Endothelial cell of umbilical vein (primary cell): ENCODE results near the gene RBMS3. TPM values are rescaled to one million over a fixed set of nuclear protein-coding genes. Genes with fewer than 3 reads are reported as not detected.

ENCODE experiments used
- BruUV-seq: library from RNA; stranded (reverse); fragments of 400-500 nt; replicated peaks from 2 replicates; lab custom pipeline; 2021; lab: Mats Ljungman, UMichigan
- CTCF ChIA-PET: fragments of 300-600, 350-600 bp; sonication (Branson Sonifier 250); formaldehyde crosslinking; loops from one replicate; lab custom pipeline; 2021; ENCODE audit warnings: antibody characterized with exemption, inconsistent platforms; lab: Charles Lee
- POLR2A ChIA-PET: fragments of 300-600, 350-600 bp; sonication (Branson Sonifier 250); formaldehyde crosslinking; loops from one replicate; lab custom pipeline; 2021; ENCODE audit warnings: antibody characterized with exemption, inconsistent platforms; lab: Charles Lee
- DNase-seq: peaks from one replicate; pipeline ENCODE4 v3.0.0-alpha.2; 2011; ENCODE audit warnings: low read depth, low spot score
- FAIRE-seq: peaks from 2 replicates; lab custom pipeline; 2011; peaks lifted over from hg19 to GRCh38; lab: Jason Lieb, UNC
- H2AFZ ChIP-seq: 2 replicates; pipeline ENCODE4 v1.6.0; 2012; ENCODE audit warnings: low read depth, low read length, control low read depth, inconsistent platforms
- H3K27ac ChIP-seq: 2 replicates; pipeline ENCODE4 v1.5.1; 2011; ENCODE audit warnings: low read depth, mild to moderate bottlenecking, control low read depth, low read length, moderate library complexity; ENCODE audit not compliant: insufficient read depth
- H3K27me3 ChIP-seq, 2 experiments: 2 replicates each; pipeline versions ENCODE4 v1.6.0 to v1.6.1; 2011; ENCODE audit warnings: low read length in 2 of 2, mixed read lengths in 1 of 2; ENCODE audit not compliant: control insufficient read depth in 2 of 2, insufficient read depth in 2 of 2
- H3K36me3 ChIP-seq, 2 experiments: 2 replicates in 1 of 2; 3 replicates in 1 of 2; pipeline ENCODE4 v1.5.1; 2011; ENCODE audit warnings: low read length in 2 of 2, mild to moderate bottlenecking in 1 of 2, moderate library complexity in 1 of 2; ENCODE audit not compliant: control insufficient read depth in 2 of 2, insufficient read depth in 2 of 2; ENCODE audit errors: extremely low read depth in 1 of 2
- H3K4me1 ChIP-seq: 3 replicates; pipeline ENCODE4 v1.5.1; 2011; ENCODE audit warnings: mild to moderate bottlenecking, low read length; ENCODE audit not compliant: control insufficient read depth, insufficient read depth; ENCODE audit errors: extremely low read depth
- H3K4me2 ChIP-seq: 2 replicates; pipeline ENCODE4 v1.6.1; 2011; ENCODE audit warnings: low read length, control low read depth, mixed read lengths; ENCODE audit not compliant: insufficient read depth
- H3K4me3 ChIP-seq, 3 experiments: fragments of 200-600 bp in 1 of 3; sonication (generic), shearing (Covaris generic) in 1 of 3; replicated peaks in 1 of 3; 2 replicates each; pipeline ENCODE4 v1.5.1; 2011 to 2016; ENCODE audit warnings: control low read depth in 3 of 3, low read length in 3 of 3, mild to moderate bottlenecking in 2 of 3, inconsistent platforms in 1 of 3, low read depth in 1 of 3, moderate library complexity in 1 of 3; ENCODE audit not compliant: insufficient read depth in 1 of 3
- H3K79me2 ChIP-seq: 2 replicates; pipeline ENCODE4 v1.6.0; 2012; ENCODE audit warnings: low read length, inconsistent platforms; ENCODE audit not compliant: control insufficient read depth, insufficient read depth
- H3K9ac ChIP-seq: replicated peaks from 2 replicates; pipeline ENCODE3; 2011; ENCODE audit warnings: low read length, control low read depth; ENCODE audit not compliant: insufficient read depth; ENCODE audit errors: extremely low read depth
- H3K9me1 ChIP-seq: replicated peaks from 3 replicates; pipeline ENCODE4 v1.6.0; 2011; ENCODE audit warnings: mild to moderate bottlenecking, low read length; ENCODE audit not compliant: control insufficient read depth, insufficient read depth; ENCODE audit errors: extremely low read depth
- H3K9me3 ChIP-seq: replicated peaks from 2 replicates; pipeline ENCODE4 v1.5.1; 2012; ENCODE audit warnings: low read length, inconsistent platforms; ENCODE audit not compliant: control insufficient read depth, insufficient read depth
- H4K20me1 ChIP-seq: replicated peaks from 2 replicates; pipeline ENCODE3; 2011; ENCODE audit warnings: mild to moderate bottlenecking, low read length; ENCODE audit not compliant: control insufficient read depth, insufficient read depth; ENCODE audit errors: extremely low read depth
- EZH2 ChIP-seq: IDR thresholded peaks from 2 replicates; pipeline ENCODE4 v1.6.1; 2012; ENCODE audit warnings: borderline replicate concordance, low read depth, mild to moderate bottlenecking, moderate library complexity, low read length, inconsistent platforms; ENCODE audit not compliant: severe bottlenecking
- FOS ChIP-seq: IDR thresholded peaks from 2 replicates; pipeline ENCODE4 v1.6.1; 2011; ENCODE audit warnings: mild to moderate bottlenecking, low read length, moderate library complexity, borderline replicate concordance; ENCODE audit not compliant: insufficient read depth
- GATA2 ChIP-seq: IDR thresholded peaks from 2 replicates; pipeline ENCODE4 v1.7.0; 2011; ENCODE audit warnings: low read depth, mild to moderate bottlenecking, moderate library complexity, mixed read lengths, low read length; ENCODE audit not compliant: insufficient read length, insufficient read depth
- JUN ChIP-seq: IDR thresholded peaks from 2 replicates; pipeline ENCODE4 v1.6.1; 2011; ENCODE audit warnings: borderline replicate concordance, low read depth; ENCODE audit not compliant: insufficient read length, insufficient read depth
- MAX ChIP-seq: IDR thresholded peaks from 2 replicates; pipeline ENCODE4 v1.6.1; 2011; ENCODE audit not compliant: insufficient read depth, insufficient read length
- MYC ChIP-seq: IDR thresholded peaks from one replicate; pipeline ENCODE4 v1.6.1; 2011; ENCODE audit warnings: mild to moderate bottlenecking, low read depth, low read length
- POLR2A ChIP-seq: IDR thresholded peaks from 2 replicates; pipeline ENCODE4 v1.6.1; 2012; ENCODE audit warnings: low read depth, mild to moderate bottlenecking, control low read depth, low read length
- POLR2AphosphoS5 ChIP-seq: IDR thresholded peaks from 2 replicates; pipeline ENCODE4 v1.6.1; 2012; ENCODE audit warnings: low read depth, mild to moderate bottlenecking, control low read depth, low read length, moderate library complexity; ENCODE audit not compliant: insufficient read depth
- dilution Hi-C: fragments of 300-500 bp; cut with MboI; formaldehyde crosslinking; loops from one replicate; pipeline ENCODE4 v1.15.0; 2019; ENCODE audit warnings: low sequenced_read_pairs; ENCODE audit not compliant: extremely low pct_ligation_motif_present
- intact Hi-C: fragments of 100-400 bp; cut with micrococcal nuclease; formaldehyde crosslinking; loops from one replicate; pipeline ENCODE4 v1.10.0; 2022
- polyA plus RNA-seq, 4 experiments: library from polyadenylated mRNA; depleted of rRNA in 3 of 4; stranded (reverse) in 3 of 4; unstranded in 1 of 4; fragments of >200 nt; gene quantifications; 2 replicates each; pipeline versions ENCODE4 v1.2.1 to v1.2.3, GENCODE V29; 2011 to 2012; ENCODE audit warnings: missing spikeins in 1 of 4
- total RNA-seq: library from RNA; stranded (reverse); gene quantifications from 2 replicates; pipeline ENCODE4 v1.2.3, GENCODE V29; 2021
- TF ChIP-seq, protein P1 (sequence below), 2 donors: IDR thresholded peaks; 1 replicate in 1 of 2; 2 replicates in 1 of 2; pipeline ENCODE4 v1.5.1; 2011; ENCODE audit warnings: low read length in 2 of 2, mild to moderate bottlenecking in 2 of 2, moderate library complexity in 2 of 2, control low read depth in 1 of 2, inconsistent platforms in 1 of 2, low read depth in 1 of 2; ENCODE audit not compliant: insufficient read depth in 1 of 2; ENCODE audit errors: extremely low read depth in 1 of 2

Gene RBMS3
- total and polyA plus RNA-seq, 2 donors (not counting 3 experiments of a cell fraction or from before 2014, with no cell fraction given): 13.6 to 42.3 TPM

DNA sequence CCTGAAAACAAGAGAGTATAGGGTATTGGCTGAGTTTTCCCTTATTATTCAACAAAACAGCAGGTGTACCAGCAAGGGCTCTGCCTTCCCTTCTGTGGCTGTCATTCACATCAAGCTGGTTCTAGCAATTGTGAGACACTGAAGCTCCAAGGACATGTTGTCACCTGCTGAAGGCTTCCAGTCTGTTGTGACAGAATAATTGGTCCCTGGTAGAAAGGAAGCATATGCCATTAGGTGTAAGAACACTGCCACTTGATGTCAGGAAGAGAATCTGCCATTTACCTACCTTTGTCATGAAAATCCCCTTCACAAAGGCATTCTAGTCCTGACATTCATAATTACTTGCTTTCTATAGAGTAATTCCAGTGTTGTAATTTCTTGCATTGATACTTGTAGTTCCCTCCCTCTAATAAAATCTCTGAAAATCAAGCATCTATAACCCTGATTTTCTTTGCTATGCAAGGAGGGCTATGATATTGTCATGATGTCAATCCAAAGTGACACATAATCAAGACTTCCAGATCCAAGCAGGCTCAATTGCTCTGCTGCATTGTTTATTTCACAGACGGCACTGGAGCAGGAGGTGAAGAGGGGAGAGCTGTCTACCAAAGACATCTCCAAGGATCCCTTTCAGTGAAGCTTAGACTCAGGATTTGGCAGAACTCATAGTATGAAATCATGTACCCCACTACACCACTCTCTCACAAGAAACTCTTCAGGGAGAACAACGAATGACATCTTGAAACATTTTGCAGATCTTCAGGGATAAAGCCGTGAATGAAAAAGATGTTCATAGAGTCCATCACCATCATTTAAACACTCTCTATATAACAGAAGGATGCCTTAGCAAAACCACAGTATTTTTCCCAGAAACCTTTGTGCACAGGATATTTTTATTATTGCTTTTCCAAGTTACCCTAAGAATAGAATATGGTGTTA is 425.3 kb downstream of the RBMS3 start:
- CTCF ChIA-PET: no interaction called here

More for the DNA sequence above, 425.3 kb downstream of the RBMS3 start:
- Histone ChIP-seq H3K9ac (no peak overlapping the region), H3K4me1 (no peaks in the 10 kb centered on the region), H3K27me3 (no peaks in the 10 kb centered on the region), H3K9me3 (no peaks in the 10 kb centered on the region), H3K79me2 (no peaks in the 10 kb centered on the region), H3K27ac (no peak overlapping the region), H4K20me1 (no peaks in the 10 kb centered on the region), H3K4me2 (no peak overlapping the region), H2AFZ (no peak overlapping the region), H3K36me3 (no peaks in the 10 kb centered on the region), H3K9me1 (no peaks in the 10 kb centered on the region), H3K4me3 (no peak overlapping the region)
- intact Hi-C loops: no loop called here
- TF ChIP-seq EZH2: no peak
- no peak for TF ChIP-seq POLR2A
- TF ChIP-seq MYC: no peak
- no peak for TF ChIP-seq GATA2
- TF ChIP-seq FOS: no peak
- TF ChIP-seq, protein P1, sequence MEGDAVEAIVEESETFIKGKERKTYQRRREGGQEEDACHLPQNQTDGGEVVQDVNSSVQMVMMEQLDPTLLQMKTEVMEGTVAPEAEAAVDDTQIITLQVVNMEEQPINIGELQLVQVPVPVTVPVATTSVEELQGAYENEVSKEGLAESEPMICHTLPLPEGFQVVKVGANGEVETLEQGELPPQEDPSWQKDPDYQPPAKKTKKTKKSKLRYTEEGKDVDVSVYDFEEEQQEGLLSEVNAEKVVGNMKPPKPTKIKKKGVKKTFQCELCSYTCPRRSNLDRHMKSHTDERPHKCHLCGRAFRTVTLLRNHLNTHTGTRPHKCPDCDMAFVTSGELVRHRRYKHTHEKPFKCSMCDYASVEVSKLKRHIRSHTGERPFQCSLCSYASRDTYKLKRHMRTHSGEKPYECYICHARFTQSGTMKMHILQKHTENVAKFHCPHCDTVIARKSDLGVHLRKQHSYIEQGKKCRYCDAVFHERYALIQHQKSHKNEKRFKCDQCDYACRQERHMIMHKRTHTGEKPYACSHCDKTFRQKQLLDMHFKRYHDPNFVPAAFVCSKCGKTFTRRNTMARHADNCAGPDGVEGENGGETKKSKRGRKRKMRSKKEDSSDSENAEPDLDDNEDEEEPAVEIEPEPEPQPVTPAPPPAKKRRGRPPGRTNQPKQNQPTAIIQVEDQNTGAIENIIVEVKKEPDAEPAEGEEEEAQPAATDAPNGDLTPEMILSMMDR (IDR thresholded peaks at IDR 0.05; ENCODE audit: extremely low read depth in 1 of 2, insufficient read depth in 1 of 2, low read depth in 1 of 2, low read length in 2 of 2): no peak
- no peak for TF ChIP-seq MAX
- no peak for TF ChIP-seq JUN
- TF ChIP-seq POLR2AphosphoS5: no peak
- POLR2A ChIA-PET: no interaction called here
- FAIRE-seq (no peak), DNase-seq (no peak)
- no TSS peak for BruUV-seq
- dilution Hi-C loops: no loop called here
